C4-2B (cell line): Measurements from ENCODE around the gene SPATS1.

Experiments
- ZFX ChIP-seq: fragments of 450-650 bp; IDR thresholded peaks from 2 replicates; pipeline ENCODE4 v1.6.1; 2017
- TF ChIP-seq, protein P1 (sequence below): fragments of 450-650 bp; conservative IDR thresholded peaks from 2 replicates; pipeline ENCODE4 v1.5.1; 2017; ENCODE audit warnings: mild to moderate bottlenecking

- TF ChIP-seq, protein P1, sequence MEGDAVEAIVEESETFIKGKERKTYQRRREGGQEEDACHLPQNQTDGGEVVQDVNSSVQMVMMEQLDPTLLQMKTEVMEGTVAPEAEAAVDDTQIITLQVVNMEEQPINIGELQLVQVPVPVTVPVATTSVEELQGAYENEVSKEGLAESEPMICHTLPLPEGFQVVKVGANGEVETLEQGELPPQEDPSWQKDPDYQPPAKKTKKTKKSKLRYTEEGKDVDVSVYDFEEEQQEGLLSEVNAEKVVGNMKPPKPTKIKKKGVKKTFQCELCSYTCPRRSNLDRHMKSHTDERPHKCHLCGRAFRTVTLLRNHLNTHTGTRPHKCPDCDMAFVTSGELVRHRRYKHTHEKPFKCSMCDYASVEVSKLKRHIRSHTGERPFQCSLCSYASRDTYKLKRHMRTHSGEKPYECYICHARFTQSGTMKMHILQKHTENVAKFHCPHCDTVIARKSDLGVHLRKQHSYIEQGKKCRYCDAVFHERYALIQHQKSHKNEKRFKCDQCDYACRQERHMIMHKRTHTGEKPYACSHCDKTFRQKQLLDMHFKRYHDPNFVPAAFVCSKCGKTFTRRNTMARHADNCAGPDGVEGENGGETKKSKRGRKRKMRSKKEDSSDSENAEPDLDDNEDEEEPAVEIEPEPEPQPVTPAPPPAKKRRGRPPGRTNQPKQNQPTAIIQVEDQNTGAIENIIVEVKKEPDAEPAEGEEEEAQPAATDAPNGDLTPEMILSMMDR: no peak
- no peak for TF ChIP-seq ZFX
Measured at GRCh38 chr6:44298864-44299263, 43.6 kb upstream of the SPATS1 start.
